ENCODE data around the gene ZNF81. TPM values are rescaled to one million over a fixed set of nuclear protein-coding genes. Genes with fewer than 3 reads are reported as not detected.

ZNF81 gene
- total RNA-seq, 1 donor from 2014 or later: 11.0 TPM

DNA sequence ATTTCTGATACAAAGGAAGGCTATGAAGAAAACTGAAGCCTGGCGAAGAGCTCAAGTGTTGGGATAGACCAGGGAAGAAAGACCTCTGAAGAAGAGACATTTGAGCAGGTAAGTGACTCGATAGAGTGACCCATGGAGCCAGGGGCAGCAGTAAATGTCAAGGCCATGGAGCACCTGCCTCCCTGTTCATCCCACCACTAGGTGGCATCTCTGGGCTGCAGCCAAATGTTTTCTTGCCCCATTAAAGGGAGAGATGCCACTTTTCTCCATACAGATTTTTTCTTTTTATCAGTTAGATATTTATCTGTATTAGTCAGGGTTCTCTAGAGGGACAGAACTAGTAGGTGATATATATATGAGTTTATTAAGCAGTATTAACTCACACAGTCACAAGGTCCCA is 4.9 kb upstream of the ZNF81 start:
- H3K4me1 Mint-ChIP-seq: peaks cover 6% of the 10 kb centered on the region
- intact Hi-C loops (cut with micrococcal nuclease): loop anchor here (5.0 to 10.0 kb wide), 5 partner anchors 267 to 1083 kb away; partner anchors contain the start of genes ARAF, PIM2, RBM3 and SLC35A2

GRCh38 chrX:47838361-47838760 is 1.7 kb downstream of the ZNF81 start:
- DNase-seq (no peak), ATAC-seq (ENCODE audit: low read depth) (no peak)
- POLR2A ChIA-PET: no interaction called here
- intact Hi-C loops (cut with micrococcal nuclease): loop anchor here (10.0 kb wide), 3 partner anchors 274 to 1076 kb away; partner anchors contain the start of genes ARAF, PIM2, RBM3 and SLC35A2
- TF ChIP-seq, protein P1, sequence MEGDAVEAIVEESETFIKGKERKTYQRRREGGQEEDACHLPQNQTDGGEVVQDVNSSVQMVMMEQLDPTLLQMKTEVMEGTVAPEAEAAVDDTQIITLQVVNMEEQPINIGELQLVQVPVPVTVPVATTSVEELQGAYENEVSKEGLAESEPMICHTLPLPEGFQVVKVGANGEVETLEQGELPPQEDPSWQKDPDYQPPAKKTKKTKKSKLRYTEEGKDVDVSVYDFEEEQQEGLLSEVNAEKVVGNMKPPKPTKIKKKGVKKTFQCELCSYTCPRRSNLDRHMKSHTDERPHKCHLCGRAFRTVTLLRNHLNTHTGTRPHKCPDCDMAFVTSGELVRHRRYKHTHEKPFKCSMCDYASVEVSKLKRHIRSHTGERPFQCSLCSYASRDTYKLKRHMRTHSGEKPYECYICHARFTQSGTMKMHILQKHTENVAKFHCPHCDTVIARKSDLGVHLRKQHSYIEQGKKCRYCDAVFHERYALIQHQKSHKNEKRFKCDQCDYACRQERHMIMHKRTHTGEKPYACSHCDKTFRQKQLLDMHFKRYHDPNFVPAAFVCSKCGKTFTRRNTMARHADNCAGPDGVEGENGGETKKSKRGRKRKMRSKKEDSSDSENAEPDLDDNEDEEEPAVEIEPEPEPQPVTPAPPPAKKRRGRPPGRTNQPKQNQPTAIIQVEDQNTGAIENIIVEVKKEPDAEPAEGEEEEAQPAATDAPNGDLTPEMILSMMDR (IDR thresholded peaks at IDR 0.05): no peak
- CTCF ChIA-PET: no interaction called here
- Mint-ChIP-seq H3K27me3 (no peaks in the 10 kb centered on the region), H3K4me3 (no peak overlapping the region), H3K9me3 (no peaks in the 10 kb centered on the region), H3K36me3 (ENCODE audit: low read depth) (peaks cover 18% of the 10 kb centered on the region), H3K4me1 (peaks cover 21% of the 10 kb centered on the region), H3K27ac (no peak overlapping the region)

More for the DNA sequence above, 4.9 kb upstream of the ZNF81 start:
- H3K4me3 Mint-ChIP-seq: no peak overlapping the region
- POLR2A ChIA-PET: no interaction called here
- no peaks in the 10 kb centered on the region for H3K9me3 Mint-ChIP-seq
- TF ChIP-seq, protein P1 (IDR thresholded peaks at IDR 0.05): peak; percentile 21
- ATAC-seq (ENCODE audit: low read depth) (no peak), DNase-seq (no peak)
- no peaks in the 10 kb centered on the region for H3K27me3 Mint-ChIP-seq
- peaks cover 4% of the 10 kb centered on the region for H3K36me3 Mint-ChIP-seq (ENCODE audit: low read depth)
- CTCF ChIA-PET: interaction anchor here (0.6 to 1.4 kb wide), 3 partner anchors 10 to 708 kb away, joined by 3 to 6 read pairs (median 3); partner anchors contain the start of gene TBC1D25
- H3K27ac Mint-ChIP-seq: no peak overlapping the region

GRCh38 chrX:47840111-47840510 is 3.4 kb downstream of the ZNF81 start:
- H3K4me1 Mint-ChIP-seq: peaks cover 21% of the 10 kb centered on the region
- peaks cover 19% of the 10 kb centered on the region for H3K36me3 Mint-ChIP-seq (ENCODE audit: low read depth)
- no peak overlapping the region for H3K4me3 Mint-ChIP-seq
- CTCF ChIA-PET: no interaction called here
- ATAC-seq (ENCODE audit: low read depth): no peak
- intact Hi-C loops (cut with micrococcal nuclease): no loop called here
- H3K27me3 Mint-ChIP-seq: no peaks in the 10 kb centered on the region
- H3K9me3 Mint-ChIP-seq: no peaks in the 10 kb centered on the region
- no peak for DNase-seq
- POLR2A ChIA-PET: no interaction called here
- no peak overlapping the region for H3K27ac Mint-ChIP-seq
- TF ChIP-seq, protein P1 (IDR thresholded peaks at IDR 0.05): no peak

DNA sequence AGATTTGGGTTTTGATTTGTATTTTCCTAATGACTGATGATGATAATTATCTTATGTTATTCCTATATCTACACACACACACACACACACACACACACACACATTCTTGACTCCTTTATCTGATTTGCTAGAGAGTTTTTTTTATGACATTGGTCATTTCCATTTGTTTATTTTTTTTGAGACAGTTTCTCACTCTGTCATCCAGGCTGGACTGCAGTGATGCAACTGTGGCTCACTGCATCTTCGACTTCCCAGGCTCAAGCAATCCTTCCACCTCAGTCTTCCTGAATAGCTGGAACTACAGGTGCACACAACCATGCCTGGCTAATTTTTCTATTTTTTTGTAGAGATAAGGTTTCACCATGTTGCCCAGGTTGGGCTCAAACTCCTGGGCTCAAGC is 6.7 kb downstream of the ZNF81 start:
- intact Hi-C loops (cut with micrococcal nuclease): no loop called here

GRCh38 chrX:47844117-47844516 is 7.4 kb downstream of the ZNF81 start:
- ChIA-PET CTCF (no interaction called here), POLR2A (no interaction called here)
- Mint-ChIP-seq H3K27ac (no peak overlapping the region), H3K27me3 (no peaks in the 10 kb centered on the region), H3K4me1 (peaks cover 2% of the 10 kb centered on the region), H3K4me3 (no peak overlapping the region), H3K36me3 (ENCODE audit: low read depth) (peaks cover 33% of the 10 kb centered on the region), H3K9me3 (no peaks in the 10 kb centered on the region)
- intact Hi-C loops (cut with micrococcal nuclease): no loop called here
- DNase-seq (no peak), ATAC-seq (ENCODE audit: low read depth) (no peak)
- TF ChIP-seq, protein P1 (IDR thresholded peaks at IDR 0.05): no peak

More for the DNA sequence above, 6.7 kb downstream of the ZNF81 start:
- H3K27me3 Mint-ChIP-seq: no peaks in the 10 kb centered on the region
- peaks cover 6% of the 10 kb centered on the region for H3K4me1 Mint-ChIP-seq
- H3K27ac Mint-ChIP-seq: no peak overlapping the region
- H3K4me3 Mint-ChIP-seq: no peak overlapping the region
- CTCF ChIA-PET: no interaction called here
- H3K36me3 Mint-ChIP-seq (ENCODE audit: low read depth): peaks cover 31% of the 10 kb centered on the region
- no peaks in the 10 kb centered on the region for H3K9me3 Mint-ChIP-seq
- POLR2A ChIA-PET: no interaction called here
- TF ChIP-seq, protein P1 (IDR thresholded peaks at IDR 0.05): no peak
- ATAC-seq (ENCODE audit: low read depth): no peak
- no peak for DNase-seq
